ENCODE measurements around the gene ARHGAP31.

DNA sequence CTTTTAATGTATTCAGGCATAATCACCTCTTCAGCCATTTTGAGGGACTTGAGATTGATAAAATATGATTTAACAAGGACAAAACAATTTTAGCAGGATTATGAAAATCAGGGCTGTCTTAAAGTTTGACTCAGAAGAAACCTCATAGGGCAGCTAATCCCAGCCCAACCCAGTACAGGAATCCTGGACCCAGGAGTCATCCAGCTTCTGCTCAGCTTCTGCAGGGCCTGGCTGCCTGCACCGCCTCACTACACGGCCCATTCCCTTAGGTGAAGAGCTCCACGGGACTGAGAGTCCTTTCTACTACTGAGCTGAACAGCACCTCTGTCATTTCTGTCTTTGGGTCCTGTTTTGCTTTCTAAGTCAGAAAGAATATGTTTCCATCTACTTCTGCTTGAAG, 37.5 kb downstream of the ARHGAP31 start:
- no peak for TF ChIP-seq EZH2 (IDR thresholded peaks at IDR 0.05; ENCODE audit: borderline replicate concordance, low read length)
- TF ChIP-seq, protein P1, sequence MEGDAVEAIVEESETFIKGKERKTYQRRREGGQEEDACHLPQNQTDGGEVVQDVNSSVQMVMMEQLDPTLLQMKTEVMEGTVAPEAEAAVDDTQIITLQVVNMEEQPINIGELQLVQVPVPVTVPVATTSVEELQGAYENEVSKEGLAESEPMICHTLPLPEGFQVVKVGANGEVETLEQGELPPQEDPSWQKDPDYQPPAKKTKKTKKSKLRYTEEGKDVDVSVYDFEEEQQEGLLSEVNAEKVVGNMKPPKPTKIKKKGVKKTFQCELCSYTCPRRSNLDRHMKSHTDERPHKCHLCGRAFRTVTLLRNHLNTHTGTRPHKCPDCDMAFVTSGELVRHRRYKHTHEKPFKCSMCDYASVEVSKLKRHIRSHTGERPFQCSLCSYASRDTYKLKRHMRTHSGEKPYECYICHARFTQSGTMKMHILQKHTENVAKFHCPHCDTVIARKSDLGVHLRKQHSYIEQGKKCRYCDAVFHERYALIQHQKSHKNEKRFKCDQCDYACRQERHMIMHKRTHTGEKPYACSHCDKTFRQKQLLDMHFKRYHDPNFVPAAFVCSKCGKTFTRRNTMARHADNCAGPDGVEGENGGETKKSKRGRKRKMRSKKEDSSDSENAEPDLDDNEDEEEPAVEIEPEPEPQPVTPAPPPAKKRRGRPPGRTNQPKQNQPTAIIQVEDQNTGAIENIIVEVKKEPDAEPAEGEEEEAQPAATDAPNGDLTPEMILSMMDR (IDR thresholded peaks at IDR 0.05; ENCODE audit: low read length) = no peak
